ENCODE measurements around the gene STON2.
"Not testable (repeated sequence)": the region's sequence is repeated elsewhere in the genome, so short reads cannot be mapped to it uniquely, and the experiment has no call there.

STON2 gene

DNA sequence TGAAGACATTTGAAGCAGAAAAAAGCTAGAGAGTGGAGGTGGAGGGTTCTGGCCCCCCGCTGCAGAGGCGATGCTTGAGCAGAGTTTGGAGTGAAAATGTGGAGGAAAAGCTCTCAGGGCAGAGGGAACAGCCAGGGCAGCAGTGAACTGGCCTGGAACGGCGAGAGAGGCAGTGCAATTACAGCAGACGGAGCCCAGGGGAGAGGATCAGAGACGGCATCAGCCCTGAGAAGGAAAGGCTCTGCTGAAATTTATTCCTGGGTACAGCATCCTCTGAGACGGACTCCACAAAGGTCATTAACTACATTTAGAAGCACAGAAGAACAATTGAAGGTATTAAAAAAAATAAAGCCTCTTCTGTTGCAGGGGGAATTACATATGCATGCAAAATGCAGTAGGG lies 14.2 kb downstream of the STON2 start:
- no peaks in the 10 kb centered on the region for H3K27me3 ChIP-seq (ENCODE audit: insufficient read depth, low read length, poor library complexity)
- no peak overlapping the region for H4K5ac ChIP-seq (ENCODE audit: low read length)
- H3K4ac ChIP-seq (ENCODE audit: low read depth, low read length) = no peak overlapping the region
- no peak overlapping the region for H3K23ac ChIP-seq (ENCODE audit: low read length)
- H3K79me2 ChIP-seq (ENCODE audit: control insufficient read depth, insufficient read depth, low read length) = no peaks in the 10 kb centered on the region
- H3K18ac ChIP-seq (ENCODE audit: low read length) = no peak overlapping the region
- WGBS (ENCODE audit: extremely low coverage, insufficient coverage, low lambda C conversion rate) = no CpG with 5 or more reads among the region's 7 CpGs
- H3K4me3 ChIP-seq (ENCODE audit: low read length) = no peak overlapping the region
- H3K56ac ChIP-seq (ENCODE audit: low read length) = no peak overlapping the region
- H3K36me3 ChIP-seq (ENCODE audit: control insufficient read depth, insufficient read depth, low read length) = no peaks in the 10 kb centered on the region
- H3K4me2 ChIP-seq (ENCODE audit: low read length) = no peak overlapping the region
- H4K8ac ChIP-seq (ENCODE audit: low read depth, low read length) = no peak overlapping the region
- H3K27ac ChIP-seq (ENCODE audit: low read depth, low read length) = no peak overlapping the region
- DNase-seq = no peak
- H3K9ac ChIP-seq (ENCODE audit: low read length) = no peak overlapping the region
- H3K4me1 ChIP-seq (ENCODE audit: control insufficient read depth, low read depth, low read length) = no peaks in the 10 kb centered on the region
- no peak overlapping the region for H2BK5ac ChIP-seq (ENCODE audit: low read length)
- no peak overlapping the region for H2AK5ac ChIP-seq (ENCODE audit: low read length)
- no peak overlapping the region for H2BK15ac ChIP-seq (replicated peaks; ENCODE audit: low read depth)
- no peak overlapping the region for H2BK120ac ChIP-seq (ENCODE audit: low read depth, low read length)
- H3K79me1 ChIP-seq (ENCODE audit: low read length) = no peaks in the 10 kb centered on the region

DNA sequence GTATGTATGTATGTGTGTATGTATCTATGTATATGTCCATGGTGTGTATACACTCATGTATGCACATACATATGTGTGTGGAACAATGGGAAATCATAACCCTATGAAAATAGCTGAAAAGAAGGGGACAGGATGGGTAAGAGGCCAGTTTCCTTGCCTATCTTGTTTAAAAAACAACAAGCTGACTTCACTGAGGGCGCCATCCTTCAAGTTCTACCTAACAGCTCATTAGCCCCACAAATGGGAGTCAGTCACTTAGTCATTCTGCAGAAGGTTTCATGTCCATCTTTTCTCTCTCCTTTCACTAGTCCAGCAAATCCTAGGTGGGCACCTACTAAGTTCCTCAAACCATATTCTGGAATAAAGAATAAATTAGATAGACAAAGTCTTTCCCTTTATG lies 14.7 kb downstream of the STON2 start:
- Histone ChIP-seq H2AK5ac (ENCODE audit: low read length) (no peak overlapping the region), H3K36me3 (ENCODE audit: control insufficient read depth, insufficient read depth, low read length) (no peaks in the 10 kb centered on the region), H3K9ac (ENCODE audit: low read length) (no peak overlapping the region), H4K8ac (ENCODE audit: low read depth, low read length) (no peak overlapping the region), H3K79me1 (ENCODE audit: low read length) (no peaks in the 10 kb centered on the region), H2BK5ac (ENCODE audit: low read length) (no peak overlapping the region), H3K4me1 (ENCODE audit: control insufficient read depth, low read depth, low read length) (no peaks in the 10 kb centered on the region), H2BK15ac (replicated peaks; ENCODE audit: low read depth) (no peak overlapping the region), H3K4me3 (ENCODE audit: low read length) (no peak overlapping the region), H3K4me2 (ENCODE audit: low read length) (no peak overlapping the region), H4K5ac (ENCODE audit: low read length) (no peak overlapping the region), H3K27ac (ENCODE audit: low read depth, low read length) (no peak overlapping the region), H3K79me2 (ENCODE audit: control insufficient read depth, insufficient read depth, low read length) (no peaks in the 10 kb centered on the region), H3K56ac (ENCODE audit: low read length) (no peak overlapping the region), H3K23ac (ENCODE audit: low read length) (no peak overlapping the region), H3K27me3 (ENCODE audit: insufficient read depth, low read length, poor library complexity) (no peaks in the 10 kb centered on the region), H2BK120ac (ENCODE audit: low read depth, low read length) (no peak overlapping the region), H3K18ac (ENCODE audit: low read length) (no peak overlapping the region), H3K4ac (ENCODE audit: low read depth, low read length) (no peak overlapping the region)
- DNase-seq = no peak
- no CpG with 5 or more reads among the region's 1 CpG for WGBS (ENCODE audit: extremely low coverage, insufficient coverage, low lambda C conversion rate)

- Histone ChIP-seq H3K9ac (ENCODE audit: low read length) (no peak overlapping the region), H3K27me3 (ENCODE audit: insufficient read depth, low read length, poor library complexity) (no peaks in the 10 kb centered on the region), H2BK120ac (ENCODE audit: low read depth, low read length) (no peak overlapping the region), H3K4ac (ENCODE audit: low read depth, low read length) (no peak overlapping the region), H4K5ac (ENCODE audit: low read length) (no peak overlapping the region), H3K23ac (ENCODE audit: low read length) (no peak overlapping the region), H3K79me1 (ENCODE audit: low read length) (no peaks in the 10 kb centered on the region), H3K4me2 (ENCODE audit: low read length) (no peak overlapping the region), H2BK15ac (replicated peaks; ENCODE audit: low read depth) (no peak overlapping the region), H4K8ac (ENCODE audit: low read depth, low read length) (no peak overlapping the region), H3K18ac (ENCODE audit: low read length) (no peak overlapping the region), H3K4me1 (ENCODE audit: control insufficient read depth, low read depth, low read length) (no peaks in the 10 kb centered on the region), H2BK5ac (ENCODE audit: low read length) (no peak overlapping the region), H3K56ac (ENCODE audit: low read length) (no peak overlapping the region), H2AK5ac (ENCODE audit: low read length) (no peak overlapping the region), H3K4me3 (ENCODE audit: low read length) (no peak overlapping the region), H3K27ac (ENCODE audit: low read depth, low read length) (no peak overlapping the region), H3K79me2 (ENCODE audit: control insufficient read depth, insufficient read depth, low read length) (no peaks in the 10 kb centered on the region), H3K36me3 (ENCODE audit: control insufficient read depth, insufficient read depth, low read length) (no peaks in the 10 kb centered on the region)
- WGBS (ENCODE audit: extremely low coverage, insufficient coverage, low lambda C conversion rate) = no CpG with 5 or more reads among the region's 1 CpG
- DNase-seq = no peak
Observed at GRCh38 chr14:81384900-81385299, 15.2 kb downstream of the STON2 start.

GRCh38 chr14:81382517-81383225 lies 17.5 kb downstream of the STON2 start:
- H4K8ac ChIP-seq (ENCODE audit: low read depth, low read length) = no peak overlapping the region
- no peak for DNase-seq

DNA sequence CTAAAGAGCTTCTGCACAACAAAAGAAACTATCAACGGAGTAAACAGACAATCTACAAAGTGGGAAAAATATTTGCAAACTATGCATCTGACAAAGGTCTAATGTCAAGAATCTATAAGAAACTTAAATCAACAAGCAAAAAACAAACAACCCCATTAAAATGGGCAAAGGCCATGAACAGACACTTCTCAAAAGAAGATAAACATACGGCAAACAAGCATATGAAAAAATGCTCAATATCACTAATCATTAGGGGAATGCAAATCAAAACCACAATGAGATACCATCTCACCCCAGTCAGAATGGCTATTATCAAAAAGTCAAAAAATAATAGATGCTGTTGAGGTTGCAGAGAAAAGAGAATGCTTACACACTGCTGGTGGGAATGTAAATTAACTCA lies 20.1 kb downstream of the STON2 start:
- H3K36me3 ChIP-seq (ENCODE audit: control insufficient read depth, insufficient read depth, low read length); H4K8ac ChIP-seq (ENCODE audit: low read depth, low read length); H3K27me3 ChIP-seq (ENCODE audit: insufficient read depth, low read length, poor library complexity); H3K23ac ChIP-seq (ENCODE audit: low read length); H2BK5ac ChIP-seq (ENCODE audit: low read length); H3K56ac ChIP-seq (ENCODE audit: low read length); H2BK120ac ChIP-seq (ENCODE audit: low read depth, low read length); H3K4me3 ChIP-seq (ENCODE audit: low read length); H2AK5ac ChIP-seq (ENCODE audit: low read length); H3K4ac ChIP-seq (ENCODE audit: low read depth, low read length); H3K79me2 ChIP-seq (ENCODE audit: control insufficient read depth, insufficient read depth, low read length); H3K27ac ChIP-seq (ENCODE audit: low read depth, low read length); H3K79me1 ChIP-seq (ENCODE audit: low read length); H2BK15ac ChIP-seq (replicated peaks; ENCODE audit: low read depth); H3K4me2 ChIP-seq (ENCODE audit: low read length); H3K18ac ChIP-seq (ENCODE audit: low read length); DNase-seq; H3K4me1 ChIP-seq (ENCODE audit: control insufficient read depth, low read depth, low read length); H4K5ac ChIP-seq (ENCODE audit: low read length); H3K9ac ChIP-seq (ENCODE audit: low read length): not testable (repeated sequence)
- no CpG with 5 or more reads among the region's 2 CpGs for WGBS (ENCODE audit: extremely low coverage, insufficient coverage, low lambda C conversion rate)

More at GRCh38 chr14:81382517-81383225, 17.5 kb downstream of the STON2 start:
- Histone ChIP-seq H3K79me2 (ENCODE audit: control insufficient read depth, insufficient read depth, low read length) (no peaks in the 10 kb centered on the region), H3K23ac (ENCODE audit: low read length) (no peak overlapping the region), H3K4me2 (ENCODE audit: low read length) (no peak overlapping the region), H2BK15ac (replicated peaks; ENCODE audit: low read depth) (no peak overlapping the region), H3K4ac (ENCODE audit: low read depth, low read length) (no peak overlapping the region), H3K9ac (ENCODE audit: low read length) (no peak overlapping the region), H3K79me1 (ENCODE audit: low read length) (no peaks in the 10 kb centered on the region), H3K27me3 (ENCODE audit: insufficient read depth, low read length, poor library complexity) (no peaks in the 10 kb centered on the region), H3K56ac (ENCODE audit: low read length) (no peak overlapping the region), H3K4me1 (ENCODE audit: control insufficient read depth, low read depth, low read length) (no peaks in the 10 kb centered on the region), H3K27ac (ENCODE audit: low read depth, low read length) (no peak overlapping the region), H3K18ac (ENCODE audit: low read length) (no peak overlapping the region), H2BK5ac (ENCODE audit: low read length) (no peak overlapping the region), H2BK120ac (ENCODE audit: low read depth, low read length) (no peak overlapping the region), H3K36me3 (ENCODE audit: control insufficient read depth, insufficient read depth, low read length) (no peaks in the 10 kb centered on the region), H4K5ac (ENCODE audit: low read length) (no peak overlapping the region), H3K4me3 (ENCODE audit: low read length) (no peak overlapping the region), H2AK5ac (ENCODE audit: low read length) (no peak overlapping the region)
- no CpG with 5 or more reads among the region's 8 CpGs for WGBS (ENCODE audit: extremely low coverage, insufficient coverage, low lambda C conversion rate)

DNA sequence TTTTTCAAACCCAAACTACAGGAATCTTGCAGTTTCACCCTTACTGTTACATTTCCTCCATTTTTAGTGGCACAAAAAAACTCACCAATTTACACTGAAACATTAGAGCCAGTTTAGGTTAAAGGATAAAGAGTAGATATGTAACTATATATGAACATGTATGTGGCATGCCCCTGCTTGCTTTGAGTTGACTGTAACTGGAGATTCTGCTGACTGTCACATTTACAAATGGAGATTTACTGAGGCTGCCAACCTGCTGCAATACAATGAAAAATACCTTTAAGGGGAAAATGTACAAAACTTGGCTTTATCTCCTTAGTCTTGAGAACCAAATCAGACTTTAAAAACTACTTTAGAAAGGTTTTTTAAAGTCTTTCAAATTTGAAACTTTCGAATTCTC lies 28.3 kb downstream of the STON2 start:
- H4K8ac ChIP-seq (ENCODE audit: low read depth, low read length) = no peak overlapping the region
- no peak overlapping the region for H3K56ac ChIP-seq (ENCODE audit: low read length)
- no peak overlapping the region for H4K5ac ChIP-seq (ENCODE audit: low read length)
- no peaks in the 10 kb centered on the region for H3K79me2 ChIP-seq (ENCODE audit: control insufficient read depth, insufficient read depth, low read length)
- H2BK5ac ChIP-seq (ENCODE audit: low read length) = no peak overlapping the region
- H2AK5ac ChIP-seq (ENCODE audit: low read length) = no peak overlapping the region
- H3K23ac ChIP-seq (ENCODE audit: low read length) = no peak overlapping the region
- DNase-seq = no peak
- no peak overlapping the region for H2BK120ac ChIP-seq (ENCODE audit: low read depth, low read length)
- no peaks in the 10 kb centered on the region for H3K4me1 ChIP-seq (ENCODE audit: control insufficient read depth, low read depth, low read length)
- H3K36me3 ChIP-seq (ENCODE audit: control insufficient read depth, insufficient read depth, low read length) = no peaks in the 10 kb centered on the region
- no peak overlapping the region for H3K27ac ChIP-seq (ENCODE audit: low read depth, low read length)
- no CpG with 5 or more reads among the region's 1 CpG for WGBS (ENCODE audit: extremely low coverage, insufficient coverage, low lambda C conversion rate)
- H3K18ac ChIP-seq (ENCODE audit: low read length) = no peak overlapping the region
- no peak overlapping the region for H3K4me3 ChIP-seq (ENCODE audit: low read length)
- H3K9ac ChIP-seq (ENCODE audit: low read length) = no peak overlapping the region
- H3K4me2 ChIP-seq (ENCODE audit: low read length) = no peak overlapping the region
- H3K4ac ChIP-seq (ENCODE audit: low read depth, low read length) = no peak overlapping the region
- no peaks in the 10 kb centered on the region for H3K27me3 ChIP-seq (ENCODE audit: insufficient read depth, low read length, poor library complexity)
- H3K79me1 ChIP-seq (ENCODE audit: low read length) = no peaks in the 10 kb centered on the region
- H2BK15ac ChIP-seq (replicated peaks; ENCODE audit: low read depth) = no peak overlapping the region

Measured in mesendoderm (in vitro differentiated cells).